Measurements from ENCODE around the gene SDHA.
"Not testable (repeated sequence)": the region's sequence is repeated elsewhere in the genome, so short reads cannot be mapped to it uniquely, and the experiment has no call there.

DNA sequence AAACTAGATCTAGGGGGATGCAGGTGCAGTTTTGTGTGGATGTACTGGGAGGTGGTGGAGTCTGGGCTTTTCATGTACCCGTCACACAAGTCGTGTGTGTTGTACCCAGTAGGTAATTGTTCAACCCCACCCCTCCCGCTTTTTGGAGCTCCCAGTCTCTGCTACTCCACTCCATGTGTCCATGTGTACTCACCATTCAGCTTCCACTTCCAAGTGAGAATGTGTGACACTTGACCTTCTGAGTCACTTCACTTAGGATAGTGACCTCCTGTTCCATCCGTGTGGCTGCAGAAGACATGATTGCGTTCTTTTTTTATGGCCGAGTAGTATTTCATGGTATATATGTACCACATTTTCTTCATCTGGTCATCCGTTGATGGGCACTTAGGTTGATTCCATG, 22.4 kb downstream of the SDHA start:
- not testable (repeated sequence) for TF ChIP-seq SP1 (CRISPR knock-in tag; IDR thresholded peaks at IDR 0.05); ZNF274 (IDR thresholded peaks at IDR 0.05; ENCODE audit: borderline replicate concordance, low read depth, low read length); RB1 (IDR thresholded peaks at IDR 0.05; ENCODE audit: low read depth)
- TF ChIP-seq, protein P1, sequence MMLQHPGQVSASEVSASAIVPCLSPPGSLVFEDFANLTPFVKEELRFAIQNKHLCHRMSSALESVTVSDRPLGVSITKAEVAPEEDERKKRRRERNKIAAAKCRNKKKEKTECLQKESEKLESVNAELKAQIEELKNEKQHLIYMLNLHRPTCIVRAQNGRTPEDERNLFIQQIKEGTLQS (IDR thresholded peaks at IDR 0.05): not testable (repeated sequence)
- TF ChIP-seq, protein P1 (CRISPR knock-in tag; conservative IDR thresholded peaks at IDR 0.05): not testable (repeated sequence)

Data from K562 (cell line).